HEK293 (cell line): ENCODE data around the gene LGALS1.

Experiments used
- CTCF ChIA-PET: fragments of 350-600 bp; formaldehyde crosslinking; extraction: SDS; loops from one replicate; lab custom pipeline; 2021; ENCODE audit warnings: antibody characterized with exemption; lab: Yijun Ruan, JAX
- POLR2A ChIA-PET: fragments of 300-600 bp; formaldehyde crosslinking; extraction: SDS; loops from one replicate; lab custom pipeline; 2020; ENCODE audit warnings: antibody characterized with exemption, inconsistent platforms; lab: Yijun Ruan, JAX
- H3K27ac ChIP-seq: fragments of 200-500 bp; sonication (Bioruptor generic); 2 replicates; pipeline ENCODE4 v1.5.1; 2014; ENCODE audit warnings: low read depth, low read length, control low read depth, inconsistent platforms; ENCODE audit errors: extremely low read depth
- H3K36me3 ChIP-seq, 2 experiments: fragments of 200-500 bp in 1 of 2; sonication (Bioruptor generic) in 1 of 2; 1 replicate in 1 of 2; 2 replicates in 1 of 2; pipeline ENCODE4 v1.5.1; 2014 to 2017; ENCODE audit warnings: inconsistent platforms in 2 of 2, low read length in 2 of 2; ENCODE audit not compliant: control insufficient read depth in 2 of 2, insufficient read depth in 1 of 2
- H3K4me1 ChIP-seq: fragments of 200-500 bp; sonication (Bioruptor generic); 2 replicates; pipeline ENCODE4 v1.5.1; 2014; ENCODE audit warnings: mild to moderate bottlenecking, low read length, inconsistent platforms; ENCODE audit not compliant: control insufficient read depth, insufficient read depth
- H3K4me3 ChIP-seq: 2 replicates; pipeline ENCODE4 v1.5.1; 2011; ENCODE audit warnings: low read depth, mild to moderate bottlenecking, control low read depth, low read length, moderate library complexity
- H3K9me3 ChIP-seq: fragments of 200-500 bp; sonication (Bioruptor generic); 2 replicates; pipeline ENCODE4 v1.5.1; 2014; ENCODE audit warnings: low read depth, low read length, inconsistent platforms; ENCODE audit not compliant: control insufficient read depth, insufficient read depth
- KLF1 ChIP-seq: fragments of 450-650 bp; formaldehyde crosslinking; IDR thresholded peaks from 2 replicates; pipeline ENCODE4 v1.5.1; 2016; ENCODE audit warnings: missing biosample characterization, missing genetic modification characterization
- PRDM10 ChIP-seq: fragments of 450-650 bp; formaldehyde crosslinking; IDR thresholded peaks from 2 replicates; pipeline ENCODE4 v1.5.1; 2016; ENCODE audit warnings: missing biosample characterization, missing genetic modification characterization
- TCF7L2 ChIP-seq: IDR thresholded peaks from 2 replicates; pipeline ENCODE4 v1.6.1; 2011; ENCODE audit warnings: low read depth, mild to moderate bottlenecking, inconsistent platforms, low read length, moderate library complexity, borderline replicate concordance
- ZIC2 ChIP-seq: fragments of 450-650 bp; formaldehyde crosslinking; IDR thresholded peaks from 2 replicates; pipeline ENCODE4 v1.5.1; 2016; ENCODE audit warnings: missing biosample characterization, missing genetic modification characterization
- ZNF211 ChIP-seq: fragments of 450-650 bp; formaldehyde crosslinking; IDR thresholded peaks from 2 replicates; pipeline ENCODE4 v1.5.1; 2016; ENCODE audit warnings: low read depth, missing biosample characterization, missing genetic modification characterization
- ZNF239 ChIP-seq: fragments of 450-650 bp; formaldehyde crosslinking; IDR thresholded peaks from 2 replicates; pipeline ENCODE4 v1.5.1; 2016; ENCODE audit warnings: missing biosample characterization, missing genetic modification characterization
- ZNF366 ChIP-seq: fragments of 450-650 bp; formaldehyde crosslinking; conservative IDR thresholded peaks from 2 replicates; pipeline ENCODE4 v1.5.1; 2016; ENCODE audit warnings: missing biosample characterization, missing genetic modification characterization
- ZNF621 ChIP-seq: fragments of 450-650 bp; formaldehyde crosslinking; IDR thresholded peaks from 2 replicates; pipeline ENCODE4 v1.5.1; 2017; ENCODE audit warnings: missing biosample characterization, missing genetic modification characterization
- ZNF664 ChIP-seq: fragments of 450-650 bp; formaldehyde crosslinking; IDR thresholded peaks from 2 replicates; pipeline ENCODE4 v1.5.1; 2016; ENCODE audit warnings: missing biosample characterization, missing genetic modification characterization
- ZSCAN23 ChIP-seq: fragments of 450-650 bp; formaldehyde crosslinking; IDR thresholded peaks from 2 replicates; pipeline ENCODE4 v1.5.1; 2016; ENCODE audit warnings: missing biosample characterization, missing genetic modification characterization
- ZSCAN30 ChIP-seq: fragments of 450-650 bp; IDR thresholded peaks from 2 replicates; pipeline ENCODE4 v1.5.1; 2018; ENCODE audit warnings: missing biosample characterization, mild to moderate bottlenecking, missing genetic modification characterization, moderate library complexity
- TF ChIP-seq, protein P1 (sequence below): fragments of 450-650 bp; formaldehyde crosslinking; IDR thresholded peaks from 2 replicates; pipeline ENCODE4 v1.5.1; 2016; ENCODE audit warnings: missing biosample characterization, missing genetic modification characterization
- TF ChIP-seq, protein P2 (sequence below): fragments of 450-650 bp; formaldehyde crosslinking; IDR thresholded peaks from 2 replicates; pipeline ENCODE4 v1.5.1; 2017; ENCODE audit warnings: missing biosample characterization, missing genetic modification characterization
- TF ChIP-seq, protein P3 (sequence below): fragments of 450-650 bp; formaldehyde crosslinking; conservative IDR thresholded peaks from 2 replicates; pipeline ENCODE4 v1.5.1; 2016; ENCODE audit warnings: low read depth, missing biosample characterization, missing genetic modification characterization

Gene LGALS1

DNA sequence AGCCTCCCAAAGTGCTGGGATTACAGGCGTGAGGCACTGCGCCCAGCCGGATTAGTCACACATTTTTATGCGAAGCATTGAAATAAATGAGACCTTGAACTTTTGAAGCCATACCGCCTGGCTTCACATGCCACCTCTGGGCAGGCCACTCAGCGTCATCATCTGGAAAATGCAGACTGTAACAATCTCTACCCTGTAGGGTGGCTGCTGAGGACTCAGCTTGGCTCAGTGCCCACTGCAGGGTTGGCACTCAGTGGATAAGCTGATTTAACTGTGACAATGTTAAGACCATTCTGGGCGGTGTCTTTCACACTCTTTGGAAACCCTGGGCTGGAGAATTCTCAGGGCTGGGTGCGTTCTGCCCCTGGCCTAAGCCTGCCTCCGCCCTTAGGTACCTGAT is 27.5 kb upstream of the LGALS1 start (continued):
- TF ChIP-seq PRDM10 (0 out of 2 replicates have a peak, but pooled peaks have one; percentile 10), ZNF621 (tag by site-specific recombination) (no peak), ZIC2 (tag by site-specific recombination) (no peak), ZSCAN30 (tag by site-specific recombination) (no peak), KLF1 (peak; percentile 46)
- TF ChIP-seq, protein P1, sequence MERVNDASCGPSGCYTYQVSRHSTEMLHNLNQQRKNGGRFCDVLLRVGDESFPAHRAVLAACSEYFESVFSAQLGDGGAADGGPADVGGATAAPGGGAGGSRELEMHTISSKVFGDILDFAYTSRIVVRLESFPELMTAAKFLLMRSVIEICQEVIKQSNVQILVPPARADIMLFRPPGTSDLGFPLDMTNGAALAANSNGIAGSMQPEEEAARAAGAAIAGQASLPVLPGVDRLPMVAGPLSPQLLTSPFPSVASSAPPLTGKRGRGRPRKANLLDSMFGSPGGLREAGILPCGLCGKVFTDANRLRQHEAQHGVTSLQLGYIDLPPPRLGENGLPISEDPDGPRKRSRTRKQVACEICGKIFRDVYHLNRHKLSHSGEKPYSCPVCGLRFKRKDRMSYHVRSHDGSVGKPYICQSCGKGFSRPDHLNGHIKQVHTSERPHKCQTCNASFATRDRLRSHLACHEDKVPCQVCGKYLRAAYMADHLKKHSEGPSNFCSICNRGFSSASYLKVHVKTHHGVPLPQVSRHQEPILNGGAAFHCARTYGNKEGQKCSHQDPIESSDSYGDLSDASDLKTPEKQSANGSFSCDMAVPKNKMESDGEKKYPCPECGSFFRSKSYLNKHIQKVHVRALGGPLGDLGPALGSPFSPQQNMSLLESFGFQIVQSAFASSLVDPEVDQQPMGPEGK (tag by site-specific recombination), result no peak

DNA sequence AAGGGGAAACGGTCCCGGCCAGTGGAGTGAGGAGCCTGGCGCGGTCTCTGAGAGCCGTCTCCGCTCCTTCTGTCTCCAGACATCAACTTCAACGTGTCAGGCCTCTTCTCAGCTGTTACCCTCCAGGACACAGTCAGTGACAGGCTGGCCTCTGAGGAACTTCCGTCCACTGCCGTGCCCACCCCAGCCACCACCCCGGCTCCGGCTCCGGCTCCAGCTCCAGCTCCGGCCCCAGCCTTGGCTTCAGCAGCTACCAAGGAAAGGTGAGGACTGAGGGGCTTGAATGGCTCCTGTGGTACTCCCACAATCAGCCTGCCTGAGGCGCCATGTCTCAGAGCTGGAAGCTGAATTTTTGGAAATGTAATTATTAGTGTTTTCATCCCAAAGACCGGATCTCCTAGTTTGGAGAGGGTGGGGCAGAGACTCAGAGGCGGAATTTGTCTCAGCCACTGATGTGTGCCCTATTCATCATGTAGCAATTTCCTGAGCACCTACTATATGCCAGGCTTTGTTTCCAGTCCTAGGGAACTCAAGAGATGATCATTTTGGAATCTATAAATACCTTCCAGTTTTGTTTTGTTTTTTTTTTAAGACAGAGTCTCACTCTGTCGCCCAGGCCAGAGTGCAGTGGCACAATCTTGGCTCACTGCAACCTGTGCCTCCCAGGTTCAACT is 24.8 kb upstream of the LGALS1 start:
- CTCF ChIA-PET, result interaction anchor here (0.7 to 1.3 kb wide), 3 partner anchors 24 to 49 kb away, joined by 3 read pairs; no protein-coding TSS in a partner anchor
- H3K27ac ChIP-seq, result no peak overlapping the region
- no peaks in the 10 kb centered on the region for H3K4me1 ChIP-seq
- POLR2A ChIA-PET, result interaction anchor here (1.8 kb wide), 1 partner anchor 10 kb away, joined by 5 read pairs; no protein-coding TSS in a partner anchor
- TF ChIP-seq TCF7L2 (no peak), ZNF664 (tag by site-specific recombination) (peak; percentile 76; the same call in 1 of the 2 replicates), ZNF211 (tag by site-specific recombination) (no peak), ZSCAN23 (tag by site-specific recombination) (no peak), ZNF366 (no peak), ZNF239 (tag by site-specific recombination) (no peak)
- TF ChIP-seq, protein P2, sequence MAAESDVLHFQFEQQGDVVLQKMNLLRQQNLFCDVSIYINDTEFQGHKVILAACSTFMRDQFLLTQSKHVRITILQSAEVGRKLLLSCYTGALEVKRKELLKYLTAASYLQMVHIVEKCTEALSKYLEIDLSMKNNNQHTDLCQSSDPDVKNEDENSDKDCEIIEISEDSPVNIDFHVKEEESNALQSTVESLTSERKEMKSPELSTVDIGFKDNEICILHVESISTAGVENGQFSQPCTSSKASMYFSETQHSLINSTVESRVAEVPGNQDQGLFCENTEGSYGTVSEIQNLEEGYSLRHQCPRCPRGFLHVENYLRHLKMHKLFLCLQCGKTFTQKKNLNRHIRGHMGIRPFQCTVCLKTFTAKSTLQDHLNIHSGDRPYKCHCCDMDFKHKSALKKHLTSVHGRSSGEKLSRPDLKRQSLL (tag by site-specific recombination), result peak; percentile 84
- TF ChIP-seq, protein P3, sequence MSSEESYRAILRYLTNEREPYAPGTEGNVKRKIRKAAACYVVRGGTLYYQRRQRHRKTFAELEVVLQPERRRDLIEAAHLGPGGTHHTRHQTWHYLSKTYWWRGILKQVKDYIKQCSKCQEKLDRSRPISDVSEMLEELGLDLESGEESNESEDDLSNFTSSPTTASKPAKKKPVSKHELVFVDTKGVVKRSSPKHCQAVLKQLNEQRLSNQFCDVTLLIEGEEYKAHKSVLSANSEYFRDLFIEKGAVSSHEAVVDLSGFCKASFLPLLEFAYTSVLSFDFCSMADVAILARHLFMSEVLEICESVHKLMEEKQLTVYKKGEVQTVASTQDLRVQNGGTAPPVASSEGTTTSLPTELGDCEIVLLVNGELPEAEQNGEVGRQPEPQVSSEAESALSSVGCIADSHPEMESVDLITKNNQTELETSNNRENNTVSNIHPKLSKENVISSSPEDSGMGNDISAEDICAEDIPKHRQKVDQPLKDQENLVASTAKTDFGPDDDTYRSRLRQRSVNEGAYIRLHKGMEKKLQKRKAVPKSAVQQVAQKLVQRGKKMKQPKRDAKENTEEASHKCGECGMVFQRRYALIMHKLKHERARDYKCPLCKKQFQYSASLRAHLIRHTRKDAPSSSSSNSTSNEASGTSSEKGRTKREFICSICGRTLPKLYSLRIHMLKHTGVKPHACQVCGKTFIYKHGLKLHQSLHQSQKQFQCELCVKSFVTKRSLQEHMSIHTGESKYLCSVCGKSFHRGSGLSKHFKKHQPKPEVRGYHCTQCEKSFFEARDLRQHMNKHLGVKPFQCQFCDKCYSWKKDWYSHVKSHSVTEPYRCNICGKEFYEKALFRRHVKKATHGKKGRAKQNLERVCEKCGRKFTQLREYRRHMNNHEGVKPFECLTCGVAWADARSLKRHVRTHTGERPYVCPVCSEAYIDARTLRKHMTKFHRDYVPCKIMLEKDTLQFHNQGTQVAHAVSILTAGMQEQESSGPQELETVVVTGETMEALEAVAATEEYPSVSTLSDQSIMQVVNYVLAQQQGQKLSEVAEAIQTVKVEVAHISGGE, result no peak
- TF ChIP-seq, all 188 proteins: peak for 2
- H3K9me3 ChIP-seq, result no peaks in the 10 kb centered on the region
- H3K4me3 ChIP-seq, result no peak overlapping the region
- peaks cover 11 to 75% of the 10 kb centered on the region in 2 experiments; a peak in 2 of 3 replicates for H3K36me3 ChIP-seq
